Esophagus squamous epithelium (tissue), 5 donors: ENCODE data around the gene RAPGEF3. TPM values are rescaled to one million over a fixed set of nuclear protein-coding genes. Genes with fewer than 3 reads are reported as not detected.
A peak's percentile ranks its signal among the peaks of the same experiment; 100 is the strongest.

Source experiments
- DNase-seq: peaks from one replicate; lab custom pipeline; 2025; lab: John Stamatoyannopoulos, UW
- H3K27ac ChIP-seq, 4 donors: fragments of 200-600 bp; sonication (generic); one replicate each; pipeline ENCODE4 v1.5.1; 2016 to 2019; ENCODE audit warnings: mild to moderate bottlenecking in 1 of 4
- H3K27me3 ChIP-seq, 4 donors: fragments of 200-600 bp; sonication (generic); 1 replicate in 3 of 4; 2 replicates in 1 of 4; pipeline versions ENCODE4 v1.5.1 to v1.6.0; 2017 to 2021; ENCODE audit warnings: antibody characterized with exemption in 1 of 4
- H3K36me3 ChIP-seq, 3 donors: fragments of 200-600 bp; sonication (generic); one replicate each; pipeline ENCODE4 v1.5.1; 2016 to 2019
- H3K4me1 ChIP-seq, 3 donors: fragments of 200-600 bp; sonication (generic); one replicate each; pipeline ENCODE4 v1.5.1; 2017 to 2019
- H3K4me3 ChIP-seq, 4 donors: fragments of 200-600 bp; sonication (generic); 1 replicate in 3 of 4; 2 replicates in 1 of 4; pipeline ENCODE4 v1.5.1; 2016 to 2019; ENCODE audit warnings: mild to moderate bottlenecking in 2 of 4, moderate library complexity in 1 of 4
- H3K9me3 ChIP-seq, 3 donors: fragments of 200-600 bp; sonication (generic); one replicate each; pipeline ENCODE4 v1.5.1; 2016 to 2019
- POLR2A ChIP-seq, 4 donors: fragments of 450-650 bp; IDR thresholded peaks; one replicate each; pipeline ENCODE4 v1.6.1; 2017; ENCODE audit warnings: antibody characterized with exemption in 4 of 4, mild to moderate bottlenecking in 4 of 4, moderate library complexity in 3 of 4
- WGBS, 2 donors: methylation state at CpG; one replicate each; pipeline ENCODE4 v1.1.5; 2018; 5-methylcytosine and 5-hydroxymethylcytosine counted together
- intact Hi-C: fragments of 100-400 bp; cut with DNase I; formaldehyde crosslinking; loops from one replicate; pipeline ENCODE4 v1.15.0; 2022
- total RNA-seq, 4 donors: library from RNA; depleted of rRNA; stranded (reverse); fragments of >200 nt; gene quantifications; one replicate each; pipeline ENCODE4 v1.1.0, GENCODE V29; 2016
- TF ChIP-seq, protein P1 (sequence below), 6 experiments: fragments of 450-650 bp in 4 of 6; fragments of 200-600 bp in 2 of 6; sonication (generic) in 2 of 6; IDR thresholded peaks; one replicate each; pipeline ENCODE4 v1.5.1; 2016 to 2019; ENCODE audit warnings: antibody characterized with exemption in 6 of 6, mild to moderate bottlenecking in 4 of 6, moderate library complexity in 4 of 6
- donor health status: DM: yes; HTN: yes; CAD: no.

Gene RAPGEF3
- total RNA-seq, 4 donors from 2014 or later: 12.9 to 39.3 (median 22.5) TPM

DNA sequence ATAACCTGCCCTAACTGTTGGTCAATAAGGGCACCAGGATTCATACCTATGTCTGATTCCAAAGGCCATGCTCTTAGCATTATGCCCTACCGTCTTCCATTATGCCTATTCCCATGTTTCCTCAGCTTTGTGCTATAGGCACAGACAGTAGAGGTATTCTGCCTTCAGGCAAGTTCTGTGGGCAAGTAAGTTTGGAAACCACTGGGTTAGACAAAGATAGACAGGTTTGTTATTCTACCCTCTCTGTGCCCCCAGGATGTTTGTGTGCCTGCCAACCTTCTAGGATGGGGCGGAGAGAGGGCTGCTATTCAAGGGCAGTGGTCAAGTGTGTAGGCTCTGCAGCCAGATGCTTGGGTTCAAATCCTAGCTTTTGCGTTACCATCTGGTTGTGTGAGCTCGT, 4.6 kb downstream of the RAPGEF3 start:
- Histone ChIP-seq H3K4me1 (peaks cover 61 to 83% (median 66%) of the 10 kb centered on the region in 3 donors), H3K9me3 (no peaks in the 10 kb centered on the region), H3K27me3 (no peaks in the 10 kb centered on the region), H3K27ac (peak overlapping the region; percentile 84 to 93 (median 90)), H3K4me3 (peak overlapping the region in 2 of 4 donors; percentile 70 to 77), H3K36me3 (peaks cover 0 to 31% (median 5%) of the 10 kb centered on the region in 3 donors)
- intact Hi-C loops: no loop called here
- 55 to 79% methylated on average over 4 of the region's 4 CpGs for WGBS, 2 donors
- no peak for TF ChIP-seq POLR2A (IDR thresholded peaks at IDR 0.05)
- TF ChIP-seq, protein P1, sequence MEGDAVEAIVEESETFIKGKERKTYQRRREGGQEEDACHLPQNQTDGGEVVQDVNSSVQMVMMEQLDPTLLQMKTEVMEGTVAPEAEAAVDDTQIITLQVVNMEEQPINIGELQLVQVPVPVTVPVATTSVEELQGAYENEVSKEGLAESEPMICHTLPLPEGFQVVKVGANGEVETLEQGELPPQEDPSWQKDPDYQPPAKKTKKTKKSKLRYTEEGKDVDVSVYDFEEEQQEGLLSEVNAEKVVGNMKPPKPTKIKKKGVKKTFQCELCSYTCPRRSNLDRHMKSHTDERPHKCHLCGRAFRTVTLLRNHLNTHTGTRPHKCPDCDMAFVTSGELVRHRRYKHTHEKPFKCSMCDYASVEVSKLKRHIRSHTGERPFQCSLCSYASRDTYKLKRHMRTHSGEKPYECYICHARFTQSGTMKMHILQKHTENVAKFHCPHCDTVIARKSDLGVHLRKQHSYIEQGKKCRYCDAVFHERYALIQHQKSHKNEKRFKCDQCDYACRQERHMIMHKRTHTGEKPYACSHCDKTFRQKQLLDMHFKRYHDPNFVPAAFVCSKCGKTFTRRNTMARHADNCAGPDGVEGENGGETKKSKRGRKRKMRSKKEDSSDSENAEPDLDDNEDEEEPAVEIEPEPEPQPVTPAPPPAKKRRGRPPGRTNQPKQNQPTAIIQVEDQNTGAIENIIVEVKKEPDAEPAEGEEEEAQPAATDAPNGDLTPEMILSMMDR (IDR thresholded peaks at IDR 0.05): no peak
- no peak for DNase-seq

DNA sequence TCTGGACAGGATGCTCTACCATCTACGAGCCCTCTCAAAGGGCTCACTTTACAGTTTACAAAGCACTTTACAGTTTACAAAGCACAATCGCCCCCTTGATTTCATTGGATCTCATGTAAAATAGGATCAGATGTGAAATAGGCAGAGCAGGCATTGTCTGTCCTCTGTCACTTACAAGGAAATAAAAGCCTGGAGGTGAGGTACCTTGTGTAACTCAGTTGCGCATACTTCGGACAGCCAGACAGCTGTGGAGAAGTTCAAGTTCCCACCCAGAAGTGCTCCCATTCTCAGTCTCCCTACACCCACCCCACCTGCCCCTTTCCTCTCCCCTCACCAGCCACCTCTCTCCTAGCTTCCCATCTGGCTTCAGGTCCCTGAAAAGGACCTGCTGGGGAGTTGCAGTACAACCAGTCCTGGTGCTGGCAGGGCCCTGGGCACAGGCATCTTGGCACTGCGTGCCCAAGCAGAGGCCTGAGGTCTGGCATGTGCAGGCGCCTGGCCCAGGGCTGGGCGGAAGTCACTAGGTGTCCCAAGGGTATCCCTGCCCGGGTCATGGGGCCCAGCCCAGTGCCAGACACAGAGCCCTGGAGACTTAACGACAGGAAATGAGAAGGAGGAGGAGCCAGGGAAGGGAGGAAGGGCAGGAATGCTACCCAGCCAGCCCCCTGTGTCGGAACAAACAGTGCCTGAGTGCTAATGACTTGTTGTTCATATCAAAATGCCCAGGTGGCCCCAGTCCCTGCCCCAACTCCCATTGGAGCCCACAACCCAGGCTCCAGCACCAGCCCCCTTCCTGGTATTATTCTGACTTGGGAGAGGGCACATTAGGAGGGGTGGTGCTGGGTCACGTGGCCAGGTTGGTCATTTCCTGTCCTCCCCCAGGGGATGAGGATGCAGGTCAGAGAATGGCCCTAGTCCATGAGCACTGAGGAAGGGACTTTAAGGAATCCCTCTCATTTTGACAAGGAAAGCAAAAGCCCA, 5.4 kb downstream of the RAPGEF3 start:
- intact Hi-C loops: no loop called here
- H3K27me3 ChIP-seq: no peaks in the 10 kb centered on the region
- no peaks in the 10 kb centered on the region for H3K9me3 ChIP-seq
- TF ChIP-seq POLR2A (IDR thresholded peaks at IDR 0.05): no peak
- TF ChIP-seq, protein P1 (IDR thresholded peaks at IDR 0.05): peak in 3 of 6 experiments; percentile 16 to 23 (median 20)
- 36 to 37% methylated on average over 6 to 7 of the region's 11 CpGs for WGBS, 2 donors
- H3K4me3 ChIP-seq: peak overlapping the region in 2 of 4 donors; percentile 3 to 77
- H3K4me1 ChIP-seq: peaks cover 58 to 77% (median 59%) of the 10 kb centered on the region in 3 donors
- peak overlapping the region; percentile 84 to 93 (median 90) for H3K27ac ChIP-seq
- peaks cover 0 to 39% (median 5%) of the 10 kb centered on the region in 3 donors for H3K36me3 ChIP-seq
- DNase-seq: no peak

DNA sequence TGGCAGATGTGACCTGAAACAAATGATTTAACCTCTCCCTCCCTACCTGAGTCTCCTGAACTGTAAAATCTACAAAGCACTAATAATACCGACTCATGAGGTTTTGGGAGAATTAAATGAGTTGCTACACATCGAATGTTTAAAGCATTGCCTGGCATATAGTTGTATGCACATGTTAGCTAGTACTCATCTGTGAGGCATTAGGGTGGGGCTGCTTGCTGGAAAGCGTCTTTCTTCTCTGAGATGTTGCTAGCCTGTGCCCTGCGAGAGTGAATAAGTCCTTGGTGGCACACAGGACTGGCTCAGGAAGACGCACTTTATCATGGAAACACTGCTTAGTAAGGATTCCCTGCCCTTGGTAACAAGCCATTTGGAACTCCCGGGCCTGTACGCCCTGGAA, 6.1 kb downstream of the RAPGEF3 start:
- 24 to 53% methylated on average over 3 to 7 of the region's 7 CpGs for WGBS, 2 donors
- TF ChIP-seq, protein P1 (IDR thresholded peaks at IDR 0.05): no peak
- TF ChIP-seq POLR2A (IDR thresholded peaks at IDR 0.05): no peak
- peaks cover 51 to 69% (median 52%) of the 10 kb centered on the region in 3 donors for H3K4me1 ChIP-seq

DNA sequence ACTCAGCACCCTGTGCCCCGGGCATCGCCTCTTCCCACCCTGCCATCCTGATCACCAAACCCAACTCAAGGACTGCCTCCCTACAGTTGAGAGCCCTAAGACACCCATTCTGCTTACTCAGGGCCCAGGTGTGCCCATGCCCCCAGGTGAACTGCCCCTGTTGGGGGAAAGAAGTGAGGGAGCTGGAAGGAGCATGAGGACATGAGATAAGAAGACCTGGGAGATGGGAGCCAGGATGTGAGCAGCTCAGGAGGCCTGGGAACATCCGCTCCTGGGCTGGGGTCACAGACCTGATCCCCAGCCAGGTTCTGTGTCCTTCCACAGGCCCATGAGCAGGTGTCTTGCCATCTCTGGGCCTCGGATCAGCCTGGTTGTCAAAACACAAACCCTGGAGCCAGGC, 6.6 kb downstream of the RAPGEF3 start:
- intact Hi-C loops: no loop called here
- Histone ChIP-seq H3K36me3 (peaks cover 0 to 51% (median 5%) of the 10 kb centered on the region in 3 donors), H3K27ac (peak overlapping the region; percentile 84 to 93 (median 90)), H3K27me3 (no peaks in the 10 kb centered on the region), H3K4me1 (peaks cover 49 to 65% (median 52%) of the 10 kb centered on the region in 3 donors), H3K4me3 (no peak overlapping the region), H3K9me3 (no peaks in the 10 kb centered on the region)
- no peak for DNase-seq
- WGBS, 2 donors: 59 to 64% methylated on average over 3 to 4 of the region's 4 CpGs
- TF ChIP-seq POLR2A (IDR thresholded peaks at IDR 0.05): no peak
- TF ChIP-seq, protein P1 (IDR thresholded peaks at IDR 0.05): no peak

More for the DNA sequence above, 6.1 kb downstream of the RAPGEF3 start:
- H3K4me3 ChIP-seq: peak overlapping the region in 1 of 4 donors; percentile 77
- peak overlapping the region; percentile 84 to 93 (median 90) for H3K27ac ChIP-seq
- intact Hi-C loops: no loop called here
- H3K9me3 ChIP-seq: no peaks in the 10 kb centered on the region
- peaks cover 0 to 47% (median 5%) of the 10 kb centered on the region in 3 donors for H3K36me3 ChIP-seq
- no peak for DNase-seq
- H3K27me3 ChIP-seq: no peaks in the 10 kb centered on the region

DNA sequence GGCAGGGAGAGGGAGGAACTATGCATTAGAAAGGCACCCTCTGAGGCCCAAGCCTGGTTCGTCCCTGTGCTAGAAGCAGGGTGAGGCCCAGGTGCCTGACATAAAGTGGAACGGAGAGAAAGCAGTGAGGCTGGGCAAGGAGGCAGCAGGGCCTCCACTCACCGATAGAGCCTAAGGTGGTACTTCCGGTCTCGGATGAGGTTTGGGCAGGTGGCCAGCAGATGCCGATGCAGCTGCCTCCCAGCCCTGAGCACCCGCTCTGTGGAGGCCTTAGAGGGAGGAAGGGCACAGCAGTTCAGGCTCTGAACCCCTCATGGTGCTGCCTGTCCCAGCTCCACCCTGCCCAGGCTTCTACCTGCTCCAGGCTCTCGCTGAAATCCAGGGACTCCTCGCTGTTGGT, 7.1 kb downstream of the RAPGEF3 start:
- intact Hi-C loops: no loop called here
- Histone ChIP-seq H3K4me3 (no peak overlapping the region), H3K9me3 (no peaks in the 10 kb centered on the region), H3K27ac (peak overlapping the region in 3 of 4 donors; percentile 89 to 93 (median 92)), H3K4me1 (peaks cover 48 to 59% (median 49%) of the 10 kb centered on the region in 3 donors), H3K36me3 (peaks cover under 1 to 57% (median 5%) of the 10 kb centered on the region in 3 donors), H3K27me3 (no peaks in the 10 kb centered on the region)
- no peak for DNase-seq
- 58 to 82% methylated on average over 5 to 7 of the region's 9 CpGs for WGBS, 2 donors
- no peak for TF ChIP-seq POLR2A (IDR thresholded peaks at IDR 0.05)
- TF ChIP-seq, protein P1 (IDR thresholded peaks at IDR 0.05): no peak
